Progenitor cell of endocrine pancreas (in vitro differentiated cells): ENCODE measurements around the gene CCDC150. TPM values are rescaled to one million over a fixed set of nuclear protein-coding genes. Genes with fewer than 3 reads are reported as not detected.

ENCODE experiments used
- DNase-seq: peaks from one replicate; pipeline ENCODE4 v3.0.0; 2021; ENCODE audit warnings: low spot score; ENCODE audit not compliant: unreplicated experiment
- H3K27ac Mint-ChIP-seq: 2 replicates; pipeline ENCODE4 v1.8.0; 2021; ENCODE audit warnings: mild to moderate bottlenecking, moderate library complexity, mixed read lengths
- H3K27me3 Mint-ChIP-seq: 2 replicates; pipeline ENCODE4 v1.8.0; 2021; ENCODE audit warnings: mixed read lengths
- H3K36me3 Mint-ChIP-seq: 2 replicates; pipeline ENCODE4 v1.8.0; 2022; ENCODE audit warnings: mixed read lengths; ENCODE audit not compliant: insufficient read depth
- H3K4me1 Mint-ChIP-seq: 2 replicates; pipeline ENCODE4 v1.8.0; 2021; ENCODE audit warnings: low read depth, mixed read lengths
- H3K4me3 Mint-ChIP-seq: 2 replicates; pipeline ENCODE4 v1.8.0; 2021; ENCODE audit warnings: low read depth, mild to moderate bottlenecking, moderate library complexity, mixed read lengths
- H3K9me3 Mint-ChIP-seq: 2 replicates; pipeline ENCODE4 v1.8.0; 2021; ENCODE audit warnings: low read depth, mixed read lengths
- total RNA-seq: library from RNA; stranded (reverse); gene quantifications from 2 replicates; pipeline ENCODE4 v1.2.1, GENCODE V29; 2021
- TF ChIP-seq, protein P1 (sequence below): fragments of 200-600 bp; sonication (generic); IDR thresholded peaks from one replicate; pipeline ENCODE4 v1.5.0; 2021; ENCODE audit warnings: antibody characterized with exemption, mild to moderate bottlenecking; ENCODE audit not compliant: unreplicated experiment

CCDC150 gene
- total RNA-seq, 1 donor from 2014 or later, result 40.1 TPM

DNA sequence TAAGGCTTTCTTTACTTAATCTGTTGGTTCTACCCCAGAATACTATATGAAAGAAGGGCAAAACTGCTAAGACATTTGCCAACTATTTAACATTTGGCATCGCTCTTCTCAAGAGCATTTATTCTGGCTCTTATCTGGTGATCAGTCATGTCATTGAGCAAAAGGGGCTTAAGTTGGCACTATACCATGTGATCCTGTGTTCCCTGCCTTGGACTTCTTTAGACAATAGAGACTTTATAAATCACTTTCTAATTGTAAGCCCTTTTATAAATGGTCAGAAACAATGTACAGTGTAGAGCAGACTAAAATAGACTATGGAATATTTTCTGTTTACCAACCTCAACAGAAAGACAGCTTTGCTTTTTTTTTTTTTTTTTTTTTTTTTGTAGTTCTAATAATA is 107.9 kb downstream of the CCDC150 start:
- no peaks in the 10 kb centered on the region for H3K9me3 Mint-ChIP-seq
- H3K36me3 Mint-ChIP-seq, result peaks cover 4% of the 10 kb centered on the region
- H3K4me1 Mint-ChIP-seq, result peaks cover 11% of the 10 kb centered on the region
- TF ChIP-seq, protein P1, sequence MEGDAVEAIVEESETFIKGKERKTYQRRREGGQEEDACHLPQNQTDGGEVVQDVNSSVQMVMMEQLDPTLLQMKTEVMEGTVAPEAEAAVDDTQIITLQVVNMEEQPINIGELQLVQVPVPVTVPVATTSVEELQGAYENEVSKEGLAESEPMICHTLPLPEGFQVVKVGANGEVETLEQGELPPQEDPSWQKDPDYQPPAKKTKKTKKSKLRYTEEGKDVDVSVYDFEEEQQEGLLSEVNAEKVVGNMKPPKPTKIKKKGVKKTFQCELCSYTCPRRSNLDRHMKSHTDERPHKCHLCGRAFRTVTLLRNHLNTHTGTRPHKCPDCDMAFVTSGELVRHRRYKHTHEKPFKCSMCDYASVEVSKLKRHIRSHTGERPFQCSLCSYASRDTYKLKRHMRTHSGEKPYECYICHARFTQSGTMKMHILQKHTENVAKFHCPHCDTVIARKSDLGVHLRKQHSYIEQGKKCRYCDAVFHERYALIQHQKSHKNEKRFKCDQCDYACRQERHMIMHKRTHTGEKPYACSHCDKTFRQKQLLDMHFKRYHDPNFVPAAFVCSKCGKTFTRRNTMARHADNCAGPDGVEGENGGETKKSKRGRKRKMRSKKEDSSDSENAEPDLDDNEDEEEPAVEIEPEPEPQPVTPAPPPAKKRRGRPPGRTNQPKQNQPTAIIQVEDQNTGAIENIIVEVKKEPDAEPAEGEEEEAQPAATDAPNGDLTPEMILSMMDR, result no peak
- no peak overlapping the region for H3K27ac Mint-ChIP-seq
- H3K27me3 Mint-ChIP-seq, result no peaks in the 10 kb centered on the region
- no peak overlapping the region for H3K4me3 Mint-ChIP-seq
- no peak for DNase-seq

- Mint-ChIP-seq H3K27ac (no peak overlapping the region), H3K36me3 (peaks cover 3% of the 10 kb centered on the region), H3K9me3 (peaks cover under 1% of the 10 kb centered on the region), H3K27me3 (no peaks in the 10 kb centered on the region), H3K4me3 (no peak overlapping the region), H3K4me1 (peaks cover 9% of the 10 kb centered on the region)
- DNase-seq, result no peak
- TF ChIP-seq, protein P1, result no peak
Measured at GRCh38 chr2:196748123-196748522, 108.6 kb downstream of the CCDC150 start.

DNA sequence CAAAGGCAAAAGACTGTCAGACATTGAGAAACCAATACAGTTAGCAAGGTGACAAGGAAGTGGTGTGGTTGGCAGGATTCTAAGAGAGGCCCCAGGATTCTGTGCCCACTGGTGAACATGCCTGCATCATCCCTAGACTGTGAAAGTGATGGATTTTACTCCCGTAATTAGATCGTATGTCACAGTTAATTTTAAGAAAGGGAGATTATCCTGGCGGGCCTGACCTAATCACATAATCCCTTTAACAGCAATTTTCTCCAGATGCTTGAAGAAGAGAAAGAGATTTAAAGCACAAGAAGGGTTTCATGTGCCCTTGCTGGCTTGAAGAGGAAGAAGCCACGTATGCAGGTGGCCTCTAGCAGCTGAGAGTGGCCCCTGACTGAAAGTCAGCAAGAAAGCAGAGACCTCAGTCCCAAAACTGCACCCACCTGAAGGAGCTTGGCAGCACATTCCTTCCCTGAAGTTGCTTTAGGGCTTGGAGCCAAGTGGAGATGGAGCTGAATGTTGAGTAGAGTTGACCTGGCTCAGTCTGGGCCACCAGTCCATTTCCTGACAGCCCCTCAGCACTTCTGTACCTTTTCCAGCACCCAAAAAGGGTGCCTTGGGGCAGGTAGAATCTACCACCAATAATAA is 110.9 kb downstream of the CCDC150 start:
- Mint-ChIP-seq H3K9me3 (peaks cover 22% of the 10 kb centered on the region), H3K4me3 (no peak overlapping the region), H3K4me1 (peaks cover 6% of the 10 kb centered on the region), H3K36me3 (peaks cover 23% of the 10 kb centered on the region), H3K27me3 (no peaks in the 10 kb centered on the region), H3K27ac (no peak overlapping the region)
- TF ChIP-seq, protein P1, result no peak
- DNase-seq, result no peak

- TF ChIP-seq, protein P1, result peak; percentile 72
- H3K27ac Mint-ChIP-seq, result no peak overlapping the region
- H3K4me3 Mint-ChIP-seq, result no peak overlapping the region
- peaks cover 29% of the 10 kb centered on the region for H3K9me3 Mint-ChIP-seq
- peaks cover 30% of the 10 kb centered on the region for H3K36me3 Mint-ChIP-seq
- H3K27me3 Mint-ChIP-seq, result no peaks in the 10 kb centered on the region
- peaks cover 6% of the 10 kb centered on the region for H3K4me1 Mint-ChIP-seq
- DNase-seq, result peak; percentile 24
Measured at GRCh38 chr2:196750977-196751631, 111.6 kb downstream of the CCDC150 start.

GRCh38 chr2:196758474-196759377 is 119.2 kb downstream of the CCDC150 start:
- DNase-seq, result no peak
- Mint-ChIP-seq H3K27ac (no peak overlapping the region), H3K4me3 (no peak overlapping the region), H3K27me3 (no peaks in the 10 kb centered on the region), H3K36me3 (peaks cover 52% of the 10 kb centered on the region), H3K4me1 (no peaks in the 10 kb centered on the region), H3K9me3 (peaks cover 38% of the 10 kb centered on the region)
- TF ChIP-seq, protein P1, result peak; percentile 46
